ENCODE measurements around the gene DES.
A peak's percentile ranks its signal among the peaks of the same experiment; 100 is the strongest.
"Not testable (repeated sequence)": the region's sequence is repeated elsewhere in the genome, so short reads cannot be mapped to it uniquely, and the experiment has no call there.

The DES gene

GRCh38 chr2:219386532-219387280 is 31.5 kb upstream of the DES start:
- Histone ChIP-seq H3K27ac (ENCODE audit: low read depth, low read length) (peak overlapping the region; percentile 85), H3K4me1 (ENCODE audit: control insufficient read depth, insufficient read depth, low read length, unreplicated experiment) (peaks cover 15% of the 10 kb centered on the region), H3K27me3 (ENCODE audit: insufficient read depth, low read length) (no peaks in the 10 kb centered on the region), H3K79me2 (ENCODE audit: control insufficient read depth, insufficient read depth, low read length, unreplicated experiment) (peaks cover 14% of the 10 kb centered on the region), H3K4me3 (ENCODE audit: low read depth, low read length) (peak overlapping the region; percentile 85), H3K36me3 (ENCODE audit: insufficient read depth, low read length) (peaks cover 9% of the 10 kb centered on the region; the same call in 1 of the 2 replicates), H2AFZ (ENCODE audit: low read length, unreplicated experiment) (no peak overlapping the region)

DNA sequence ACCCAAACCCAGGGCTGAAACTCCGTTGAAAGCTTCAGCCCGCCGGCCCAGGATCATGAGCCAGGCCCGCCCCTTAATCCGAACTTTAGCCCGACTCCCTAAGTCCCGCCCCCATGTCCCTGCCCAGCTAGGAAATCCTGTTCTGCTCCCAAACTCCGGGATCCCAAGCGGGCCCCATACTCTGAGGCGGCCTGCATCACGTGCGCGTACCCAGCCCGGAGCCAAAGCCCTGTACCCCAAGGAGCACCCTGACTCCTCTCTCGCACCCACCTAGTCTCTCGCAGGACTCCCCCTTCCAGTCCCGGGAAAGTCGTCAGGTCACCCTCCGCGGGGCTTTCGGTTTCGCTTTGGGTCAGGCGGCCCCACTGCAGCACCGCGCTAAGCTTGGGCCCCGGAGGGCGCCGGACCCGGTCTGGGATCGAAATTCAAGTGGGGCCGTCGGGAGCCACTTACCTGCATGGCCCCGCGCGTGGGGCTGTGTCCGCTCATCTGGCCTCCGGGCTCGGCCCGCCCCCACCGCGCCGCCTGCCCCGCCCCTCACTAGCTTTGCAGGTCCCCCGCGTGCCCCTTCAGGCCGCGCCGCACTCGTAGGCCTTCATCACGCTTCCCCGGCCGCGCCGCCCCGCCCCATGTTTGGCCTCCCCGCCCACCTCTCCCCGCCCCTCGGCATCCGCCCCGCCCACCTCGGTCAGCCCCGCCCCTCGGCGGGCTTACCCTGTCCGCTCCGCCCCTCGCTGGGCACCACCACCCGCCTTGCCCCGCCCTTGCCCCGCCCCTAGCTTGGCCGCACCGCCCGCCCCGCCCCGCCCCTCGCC is 30.7 kb upstream of the DES start, which contains the start of gene DNPEP:
DNPEP (minus strand) TSS at position 607 of the 815 bp plus-strand sequence; CDS start at position 489, 118 bp downstream.
- Histone ChIP-seq H3K79me2 (ENCODE audit: control insufficient read depth, insufficient read depth, low read length, unreplicated experiment) (peaks cover 14% of the 10 kb centered on the region), H3K4me1 (ENCODE audit: control insufficient read depth, insufficient read depth, low read length, unreplicated experiment) (peaks cover 15% of the 10 kb centered on the region), H3K27me3 (ENCODE audit: insufficient read depth, low read length) (no peaks in the 10 kb centered on the region), H3K4me3 (ENCODE audit: low read depth, low read length) (peak within 1 kb of the TSS; percentile 85), H3K36me3 (ENCODE audit: insufficient read depth, low read length) (peaks cover 9% of the 10 kb centered on the region; the same call in 1 of the 2 replicates), H2AFZ (ENCODE audit: low read length, unreplicated experiment) (peak within 1 kb of the TSS; percentile 94), H3K27ac (ENCODE audit: low read depth, low read length) (peak within 1 kb of the TSS; percentile 85)

DNA sequence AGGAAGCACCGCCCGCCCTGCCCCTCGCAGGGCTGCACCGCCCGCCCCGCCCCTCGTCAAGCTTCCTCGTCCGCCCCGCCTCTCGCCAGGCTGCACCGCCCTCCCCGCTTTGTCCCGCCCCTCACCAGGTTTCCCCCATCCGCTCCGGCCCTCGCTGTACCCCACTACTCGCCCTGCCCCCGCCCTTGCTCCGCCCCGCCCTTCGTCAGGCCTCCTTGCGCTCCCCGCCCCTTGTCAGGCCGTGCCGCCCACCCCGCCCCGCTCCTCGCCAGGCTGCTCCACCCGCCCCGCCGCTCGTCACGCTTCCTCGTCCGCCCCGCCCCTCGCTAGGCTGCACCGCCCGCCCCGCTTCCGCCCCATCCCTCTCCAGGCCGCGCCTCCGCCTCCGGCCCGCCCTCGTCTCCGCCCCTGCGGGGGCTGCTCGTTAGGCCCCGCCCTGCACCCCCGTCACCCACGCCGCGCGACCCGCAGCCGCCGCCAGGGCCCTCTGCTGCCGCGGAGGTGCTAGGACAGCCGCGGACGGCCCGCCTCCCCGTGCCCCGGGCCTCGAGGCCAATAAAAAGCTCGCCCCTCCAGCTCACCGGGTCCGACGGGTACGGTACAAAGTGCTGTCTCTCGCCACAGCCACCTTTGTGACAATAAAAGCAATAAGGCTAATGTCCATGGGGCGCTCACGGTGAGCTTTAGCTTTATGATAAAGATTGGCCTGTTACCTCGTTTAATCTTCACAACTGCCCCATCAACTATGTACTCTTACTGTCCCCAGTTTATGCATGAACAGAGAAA is 29.9 kb upstream of the DES start:
- peaks cover 9% of the 10 kb centered on the region; the same call in 1 of the 2 replicates for H3K36me3 ChIP-seq (ENCODE audit: insufficient read depth, low read length)
- H3K4me3 ChIP-seq (ENCODE audit: low read depth, low read length): peak overlapping the region; percentile 79

DNA sequence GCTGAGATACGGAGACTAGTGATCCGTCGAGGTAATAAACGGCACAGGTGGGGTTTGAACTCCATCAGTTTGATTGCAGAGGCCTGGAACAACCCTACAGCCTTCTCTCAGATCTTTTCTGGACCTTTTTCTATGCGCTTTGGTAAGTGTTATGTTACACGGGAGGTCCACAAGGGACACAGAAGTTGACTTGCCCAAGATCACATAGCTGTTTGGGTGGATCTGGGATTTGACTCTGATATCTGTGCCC is 29.3 kb upstream of the DES start:
- H3K27ac ChIP-seq (ENCODE audit: low read depth, low read length): no peak overlapping the region

More for the DNA sequence above, 29.9 kb upstream of the DES start:
- Histone ChIP-seq H2AFZ (ENCODE audit: low read length, unreplicated experiment) (peak overlapping the region; percentile 94), H3K27ac (ENCODE audit: low read depth, low read length) (no peak overlapping the region), H3K27me3 (ENCODE audit: insufficient read depth, low read length) (no peaks in the 10 kb centered on the region), H3K4me1 (ENCODE audit: control insufficient read depth, insufficient read depth, low read length, unreplicated experiment) (peaks cover 15% of the 10 kb centered on the region), H3K79me2 (ENCODE audit: control insufficient read depth, insufficient read depth, low read length, unreplicated experiment) (peaks cover 14% of the 10 kb centered on the region)

DNA sequence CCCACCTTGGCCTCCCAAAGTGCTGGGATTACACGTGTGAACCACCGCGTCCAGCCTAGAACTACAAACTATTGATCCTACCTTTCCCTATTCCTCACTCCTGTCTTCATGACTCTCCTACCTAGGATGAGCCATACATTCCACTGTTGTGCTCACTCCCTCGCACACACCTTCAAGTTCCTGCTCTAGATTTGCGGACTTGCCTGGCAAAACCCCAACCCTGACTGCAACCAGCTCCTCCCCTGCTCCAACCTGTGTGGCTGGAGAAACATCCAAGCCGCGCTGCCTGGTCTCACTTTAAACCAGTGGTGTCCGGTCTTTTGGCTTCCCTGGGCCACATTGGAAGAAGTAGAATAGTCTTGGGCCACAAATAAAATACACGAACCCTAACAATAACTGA is 25.4 kb upstream of the DES start:
- Histone ChIP-seq H3K27me3 (ENCODE audit: insufficient read depth, low read length) (no peaks in the 10 kb centered on the region), H3K36me3 (ENCODE audit: insufficient read depth, low read length) (no peaks in the 10 kb centered on the region), H3K4me3 (ENCODE audit: low read depth, low read length) (no peak overlapping the region), H2AFZ (ENCODE audit: low read length, unreplicated experiment) (no peak overlapping the region), H3K4me1 (ENCODE audit: control insufficient read depth, insufficient read depth, low read length, unreplicated experiment) (peaks cover 11% of the 10 kb centered on the region), H3K79me2 (ENCODE audit: control insufficient read depth, insufficient read depth, low read length, unreplicated experiment) (no peaks in the 10 kb centered on the region), H3K27ac (ENCODE audit: low read depth, low read length) (no peak overlapping the region)

More for the DNA sequence above, 29.3 kb upstream of the DES start:
- Histone ChIP-seq H3K4me1 (ENCODE audit: control insufficient read depth, insufficient read depth, low read length, unreplicated experiment) (peaks cover 15% of the 10 kb centered on the region), H3K36me3 (ENCODE audit: insufficient read depth, low read length) (peaks cover 9% of the 10 kb centered on the region; the same call in 1 of the 2 replicates), H2AFZ (ENCODE audit: low read length, unreplicated experiment) (peak overlapping the region; percentile 94), H3K27me3 (ENCODE audit: insufficient read depth, low read length) (no peaks in the 10 kb centered on the region), H3K4me3 (ENCODE audit: low read depth, low read length) (peak overlapping the region; percentile 79), H3K79me2 (ENCODE audit: control insufficient read depth, insufficient read depth, low read length, unreplicated experiment) (peaks cover 14% of the 10 kb centered on the region)

DNA sequence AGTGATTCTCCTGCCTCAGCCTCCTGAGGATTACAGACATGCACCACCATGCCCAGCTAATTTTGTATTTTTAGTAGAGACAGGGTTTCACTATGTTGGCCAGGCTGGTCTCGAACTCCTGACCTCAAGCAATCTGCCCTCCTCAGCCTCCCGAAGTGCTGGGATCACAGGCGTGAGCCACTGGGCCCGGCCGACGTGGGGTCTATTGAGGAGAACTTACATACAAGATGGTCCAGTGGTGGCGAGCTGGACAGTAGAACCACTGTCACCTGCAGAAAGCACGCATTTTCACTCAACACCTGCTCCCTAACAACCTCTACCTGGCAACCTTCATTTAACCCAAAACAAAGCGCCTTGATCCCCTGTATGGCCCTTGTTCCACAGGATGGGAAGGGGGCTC is 23.1 kb upstream of the DES start:
- H3K27ac ChIP-seq (ENCODE audit: low read depth, low read length); H2AFZ ChIP-seq (ENCODE audit: low read length, unreplicated experiment); H3K27me3 ChIP-seq (ENCODE audit: insufficient read depth, low read length); H3K36me3 ChIP-seq (ENCODE audit: insufficient read depth, low read length); H3K79me2 ChIP-seq (ENCODE audit: control insufficient read depth, insufficient read depth, low read length, unreplicated experiment); H3K4me3 ChIP-seq (ENCODE audit: low read depth, low read length): not testable (repeated sequence)
- H3K4me1 ChIP-seq (ENCODE audit: control insufficient read depth, insufficient read depth, low read length, unreplicated experiment): peaks cover 13% of the 10 kb centered on the region

DNA sequence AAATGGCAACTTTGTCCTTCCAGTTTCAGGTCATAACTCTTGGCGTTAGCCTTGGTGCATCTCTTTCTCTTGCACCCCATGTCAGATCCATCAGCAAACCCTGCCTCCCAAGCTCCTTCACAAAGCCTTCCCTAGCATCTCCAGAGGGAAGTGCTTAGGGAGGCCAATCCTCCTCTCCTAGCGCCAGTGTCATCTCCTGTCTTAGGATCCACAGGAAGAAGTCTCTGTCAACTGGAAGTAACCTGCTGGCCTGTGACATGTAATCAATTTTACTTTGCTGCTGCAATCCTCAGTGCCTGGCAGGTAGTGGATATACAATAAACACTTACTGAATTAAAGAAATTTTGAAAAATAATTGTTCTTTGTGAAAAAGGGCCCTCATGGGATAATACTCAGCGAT is 22.6 kb upstream of the DES start:
- H3K27ac ChIP-seq (ENCODE audit: low read depth, low read length): no peak overlapping the region
- peaks cover 13% of the 10 kb centered on the region for H3K4me1 ChIP-seq (ENCODE audit: control insufficient read depth, insufficient read depth, low read length, unreplicated experiment)
- no peak overlapping the region for H3K4me3 ChIP-seq (ENCODE audit: low read depth, low read length)
- no peaks in the 10 kb centered on the region for H3K79me2 ChIP-seq (ENCODE audit: control insufficient read depth, insufficient read depth, low read length, unreplicated experiment)
- H3K36me3 ChIP-seq (ENCODE audit: insufficient read depth, low read length): no peaks in the 10 kb centered on the region
- no peaks in the 10 kb centered on the region for H3K27me3 ChIP-seq (ENCODE audit: insufficient read depth, low read length)
- no peak overlapping the region for H2AFZ ChIP-seq (ENCODE audit: low read length, unreplicated experiment)

DNA sequence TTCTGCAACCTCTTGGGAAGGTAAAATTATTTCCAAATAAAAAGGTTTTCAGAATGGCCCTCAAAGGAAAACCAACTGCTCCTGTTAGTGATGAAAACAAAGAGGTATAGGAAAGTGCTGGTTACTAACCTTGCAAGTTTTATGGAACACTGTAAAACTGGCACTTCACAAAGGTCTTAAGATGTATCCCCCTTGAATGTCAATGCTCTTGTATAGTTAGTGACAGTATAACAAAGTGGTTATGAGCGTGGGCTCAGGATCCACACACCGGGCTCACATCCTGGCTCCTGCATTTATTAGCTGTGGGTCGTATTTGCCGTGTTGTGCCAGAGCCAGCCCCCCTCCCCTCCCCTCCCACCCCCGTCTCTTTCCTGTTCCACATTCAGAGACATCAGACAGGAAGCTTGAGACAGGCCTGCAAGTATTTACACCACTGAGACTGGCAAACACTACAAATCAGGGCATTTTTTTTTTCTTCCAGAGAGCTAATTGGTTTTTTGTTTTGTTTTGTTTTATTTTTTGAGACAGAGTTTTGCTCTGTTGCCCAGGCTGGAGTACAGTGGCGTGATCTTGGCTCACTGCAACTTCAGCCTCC is 21.2 kb upstream of the DES start:
- Histone ChIP-seq H3K36me3 (ENCODE audit: insufficient read depth, low read length) (no peaks in the 10 kb centered on the region), H3K27ac (ENCODE audit: low read depth, low read length) (no peak overlapping the region), H3K27me3 (ENCODE audit: insufficient read depth, low read length) (no peaks in the 10 kb centered on the region), H2AFZ (ENCODE audit: low read length, unreplicated experiment) (peak overlapping the region; percentile 43), H3K4me3 (ENCODE audit: low read depth, low read length) (no peak overlapping the region), H3K4me1 (ENCODE audit: control insufficient read depth, insufficient read depth, low read length, unreplicated experiment) (peaks cover 13% of the 10 kb centered on the region), H3K79me2 (ENCODE audit: control insufficient read depth, insufficient read depth, low read length, unreplicated experiment) (no peaks in the 10 kb centered on the region)

GRCh38 chr2:219398721-219399363 is 19.3 kb upstream of the DES start:
- H3K4me1 ChIP-seq (ENCODE audit: control insufficient read depth, insufficient read depth, low read length, unreplicated experiment): peaks cover 17% of the 10 kb centered on the region
- no peaks in the 10 kb centered on the region for H3K36me3 ChIP-seq (ENCODE audit: insufficient read depth, low read length)
- H3K4me3 ChIP-seq (ENCODE audit: low read depth, low read length): peak overlapping the region; percentile 20; the same call in 1 of the 2 replicates
- H2AFZ ChIP-seq (ENCODE audit: low read length, unreplicated experiment): no peak overlapping the region
- no peaks in the 10 kb centered on the region for H3K79me2 ChIP-seq (ENCODE audit: control insufficient read depth, insufficient read depth, low read length, unreplicated experiment)
- H3K27me3 ChIP-seq (ENCODE audit: insufficient read depth, low read length): no peaks in the 10 kb centered on the region
- H3K27ac ChIP-seq (ENCODE audit: low read depth, low read length): no peak overlapping the region
